Measurements from ENCODE around the gene ZBTB45.
"Not testable (repeated sequence)": the region's sequence is repeated elsewhere in the genome, so short reads cannot be mapped to it uniquely, and the experiment has no call there.

The ZBTB45 gene

DNA sequence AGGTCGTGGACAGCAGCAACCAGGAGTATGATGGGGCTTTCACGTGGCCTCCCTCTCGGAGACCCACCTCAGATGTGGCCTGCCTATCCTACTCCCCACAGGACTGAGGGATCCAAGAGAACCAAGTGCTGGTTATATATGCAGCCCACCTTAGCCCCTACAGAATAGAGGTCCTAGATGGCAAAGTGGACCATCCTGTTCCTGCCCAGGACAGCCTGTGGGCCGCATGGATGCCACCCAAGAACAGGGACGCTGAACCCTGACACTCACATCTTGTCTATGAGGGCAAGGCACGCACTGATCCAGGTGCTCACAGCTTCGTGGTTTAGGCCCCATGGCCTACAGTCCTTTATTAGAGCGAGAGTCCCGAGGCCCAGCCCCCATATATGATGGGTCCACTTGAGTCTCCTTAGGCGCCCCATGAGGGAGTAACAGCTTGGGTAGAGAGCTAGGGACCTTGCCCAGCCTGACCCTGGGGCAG lies 6.4 kb downstream of the ZBTB45 start:
- H3K27me3 ChIP-seq (ENCODE audit: control insufficient read depth, insufficient read depth, low read length) = no peaks in the 10 kb centered on the region
- peak overlapping the region; percentile 20 for H3K27ac ChIP-seq (ENCODE audit: low read depth, low read length)
- peaks cover 15% of the 10 kb centered on the region for H3K4me1 ChIP-seq (ENCODE audit: control insufficient read depth, insufficient read depth, low read length)
- peaks cover 3% of the 10 kb centered on the region; the same call in 1 of the 2 replicates for H3K36me3 ChIP-seq (ENCODE audit: control insufficient read depth, insufficient read depth, low read length)
- H3K9me3 ChIP-seq (ENCODE audit: control insufficient read depth, insufficient read depth, low read length) = no peaks in the 10 kb centered on the region
- no peak overlapping the region for H3K4me3 ChIP-seq (ENCODE audit: low read depth, low read length)
- H3K9ac ChIP-seq (ENCODE audit: low read depth, low read length) = no peak overlapping the region

DNA sequence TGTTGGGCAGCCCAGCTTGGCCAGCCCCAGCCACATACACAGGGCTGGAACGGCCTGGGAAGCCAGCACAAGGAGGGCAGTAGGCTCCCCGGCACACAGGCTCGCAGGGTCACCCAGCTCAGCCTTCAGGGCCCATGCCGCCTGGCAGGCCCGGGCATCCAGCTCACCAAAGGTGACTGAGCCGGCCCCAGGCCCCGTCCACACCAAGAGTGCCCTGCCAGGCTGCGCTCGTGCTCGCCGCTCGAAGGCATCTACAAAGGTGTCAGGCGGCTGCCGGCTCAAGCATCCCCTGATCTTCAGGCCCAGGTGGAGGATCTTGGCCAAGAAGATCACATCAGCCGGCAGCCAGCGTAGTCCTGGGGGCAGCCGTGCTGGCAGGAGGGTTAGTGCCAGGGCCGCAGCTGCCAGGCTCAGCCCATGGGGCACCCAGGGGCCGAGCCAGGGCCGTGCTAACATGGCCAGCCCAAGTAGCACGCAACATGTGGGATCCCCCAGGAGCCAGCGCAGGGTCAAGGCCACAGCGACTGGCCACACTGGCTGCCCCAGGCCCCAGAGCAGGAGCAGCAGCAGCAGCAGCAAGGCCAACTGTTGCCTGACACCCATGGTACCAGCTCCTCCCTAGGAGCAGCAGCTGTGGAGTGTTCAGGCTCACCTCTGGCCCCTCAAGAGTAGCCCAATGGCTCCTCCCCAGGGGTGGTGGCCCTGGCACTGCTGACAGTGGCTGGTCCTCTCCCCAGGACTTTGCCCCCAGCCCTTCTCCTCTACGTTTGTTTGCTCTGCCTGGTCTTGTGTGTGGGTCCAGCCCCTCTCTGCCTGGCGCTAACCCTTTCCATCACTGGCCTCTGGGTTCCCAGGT lies 8.0 kb downstream of the ZBTB45 start, which contains the start of gene SLC27A5:
TSS of gene SLC27A5 (minus strand) at position 640 of the 856 bp plus-strand sequence. CDS start at position 603, 37 bp downstream.
- H3K9ac ChIP-seq (ENCODE audit: low read depth, low read length) = no peak within 1 kb of the TSS
- no peaks in the 10 kb centered on the region for H3K27me3 ChIP-seq (ENCODE audit: control insufficient read depth, insufficient read depth, low read length)
- H3K4me1 ChIP-seq (ENCODE audit: control insufficient read depth, insufficient read depth, low read length) = peaks cover 15% of the 10 kb centered on the region
- no peak within 1 kb of the TSS for H3K27ac ChIP-seq (ENCODE audit: low read depth, low read length)
- no peak within 1 kb of the TSS for H3K4me3 ChIP-seq (ENCODE audit: low read depth, low read length)
- H3K36me3 ChIP-seq (ENCODE audit: control insufficient read depth, insufficient read depth, low read length) = no peaks in the 10 kb centered on the region
- H3K9me3 ChIP-seq (ENCODE audit: control insufficient read depth, insufficient read depth, low read length) = no peaks in the 10 kb centered on the region

DNA sequence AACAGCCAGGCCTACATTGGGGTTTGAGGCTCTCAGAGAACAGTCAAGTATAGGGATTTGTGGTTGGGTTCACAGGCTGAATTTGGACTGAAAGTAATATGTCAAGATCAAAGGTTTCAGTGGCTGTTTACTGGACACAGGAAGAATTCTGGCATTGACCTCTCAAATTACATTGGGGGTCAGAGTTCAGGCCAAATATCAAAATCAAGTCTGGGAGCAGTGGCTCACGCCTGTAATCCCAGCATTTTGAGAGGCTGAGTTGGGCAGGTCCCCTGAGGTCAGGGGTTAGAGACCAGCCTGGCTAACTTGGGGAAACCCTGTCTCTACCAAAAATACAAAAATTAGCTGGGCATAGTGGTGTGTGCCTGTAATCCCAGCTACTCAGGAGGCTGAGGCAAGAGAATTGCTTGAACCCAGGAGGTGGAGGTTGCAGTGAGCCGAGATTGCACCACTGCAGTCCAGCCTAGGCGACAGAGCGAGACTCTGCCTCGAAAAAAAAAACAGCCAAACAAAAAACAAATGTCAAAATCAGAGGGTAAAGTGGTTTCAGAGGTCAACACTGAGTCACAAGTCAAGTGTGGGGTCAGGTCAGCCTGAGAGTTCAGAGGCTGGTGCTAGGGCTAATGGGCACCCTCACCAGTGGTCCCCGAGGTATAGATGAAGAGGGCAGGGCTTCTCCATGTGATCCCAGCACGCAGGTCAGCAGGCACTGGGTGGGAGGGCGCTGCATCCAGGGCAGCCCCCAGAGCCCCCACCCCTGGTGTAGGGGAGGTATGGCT lies 9.3 kb downstream of the ZBTB45 start:
- Histone ChIP-seq H3K9me3 (ENCODE audit: control insufficient read depth, insufficient read depth, low read length) (no peaks in the 10 kb centered on the region), H3K27me3 (ENCODE audit: control insufficient read depth, insufficient read depth, low read length) (no peaks in the 10 kb centered on the region), H3K4me1 (ENCODE audit: control insufficient read depth, insufficient read depth, low read length) (peaks cover 7% of the 10 kb centered on the region), H3K36me3 (ENCODE audit: control insufficient read depth, insufficient read depth, low read length) (no peaks in the 10 kb centered on the region), H3K9ac (ENCODE audit: low read depth, low read length) (no peak overlapping the region), H3K27ac (ENCODE audit: low read depth, low read length) (no peak overlapping the region), H3K4me3 (ENCODE audit: low read depth, low read length) (no peak overlapping the region)

DNA sequence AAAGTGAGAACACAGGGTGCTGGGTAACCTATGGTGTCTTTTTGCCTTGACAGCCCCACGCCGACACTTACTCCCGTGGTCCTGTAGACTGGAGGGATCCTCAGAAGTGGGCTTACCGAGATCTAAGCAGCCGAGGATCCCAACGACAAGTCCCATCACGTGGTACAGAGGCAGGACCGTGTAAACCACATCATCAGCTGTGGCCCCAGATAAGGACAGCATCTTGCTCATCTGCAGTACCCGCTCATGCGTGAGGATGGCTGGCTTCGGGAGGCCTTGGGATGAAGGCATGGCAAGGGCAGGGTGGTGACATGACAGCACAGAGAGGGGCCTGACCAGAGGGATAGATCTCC lies 9.9 kb downstream of the ZBTB45 start:
- H3K9ac ChIP-seq (ENCODE audit: low read depth, low read length) = no peak overlapping the region
- H3K36me3 ChIP-seq (ENCODE audit: control insufficient read depth, insufficient read depth, low read length) = no peaks in the 10 kb centered on the region
- no peaks in the 10 kb centered on the region for H3K27me3 ChIP-seq (ENCODE audit: control insufficient read depth, insufficient read depth, low read length)
- H3K4me3 ChIP-seq (ENCODE audit: low read depth, low read length) = no peak overlapping the region
- H3K4me1 ChIP-seq (ENCODE audit: control insufficient read depth, insufficient read depth, low read length) = peaks cover 4% of the 10 kb centered on the region; the same call in 1 of the 2 replicates
- no peaks in the 10 kb centered on the region for H3K9me3 ChIP-seq (ENCODE audit: control insufficient read depth, insufficient read depth, low read length)
- no peak overlapping the region for H3K27ac ChIP-seq (ENCODE audit: low read depth, low read length)

DNA sequence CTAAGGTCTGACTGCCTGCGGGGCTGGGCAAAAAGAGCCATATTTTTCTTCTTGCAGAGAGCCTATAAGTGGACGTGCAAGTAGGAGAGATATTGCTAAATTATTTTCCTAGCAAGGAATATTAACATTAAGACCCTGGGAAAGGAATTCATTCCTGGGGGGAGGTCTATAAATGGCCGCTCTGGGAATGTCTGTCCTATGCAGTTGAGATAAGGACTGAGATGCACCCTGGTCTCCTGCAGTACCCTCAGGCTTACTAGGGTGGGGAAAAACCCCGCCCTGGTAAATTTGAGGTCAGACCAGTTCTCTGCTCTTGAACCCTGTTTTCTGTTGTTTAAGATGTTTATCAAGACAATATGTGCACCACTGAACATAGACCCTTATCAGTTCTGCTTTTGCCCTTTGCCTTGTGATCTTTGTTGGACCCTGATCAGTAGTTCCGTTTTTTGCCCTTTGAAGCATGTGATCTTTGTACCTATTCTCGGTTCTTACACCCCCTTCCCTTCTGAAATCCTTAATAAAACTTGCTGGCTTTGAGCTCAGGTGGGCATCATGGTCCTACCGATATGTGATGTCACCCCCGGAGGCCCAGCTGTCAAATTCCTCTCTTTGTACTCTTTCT lies 11.9 kb downstream of the ZBTB45 start:
- H3K9ac ChIP-seq (ENCODE audit: low read depth, low read length); H3K9me3 ChIP-seq (ENCODE audit: control insufficient read depth, insufficient read depth, low read length); H3K27ac ChIP-seq (ENCODE audit: low read depth, low read length); H3K4me3 ChIP-seq (ENCODE audit: low read depth, low read length); H3K27me3 ChIP-seq (ENCODE audit: control insufficient read depth, insufficient read depth, low read length); H3K4me1 ChIP-seq (ENCODE audit: control insufficient read depth, insufficient read depth, low read length); H3K36me3 ChIP-seq (ENCODE audit: control insufficient read depth, insufficient read depth, low read length): not testable (repeated sequence)

DNA sequence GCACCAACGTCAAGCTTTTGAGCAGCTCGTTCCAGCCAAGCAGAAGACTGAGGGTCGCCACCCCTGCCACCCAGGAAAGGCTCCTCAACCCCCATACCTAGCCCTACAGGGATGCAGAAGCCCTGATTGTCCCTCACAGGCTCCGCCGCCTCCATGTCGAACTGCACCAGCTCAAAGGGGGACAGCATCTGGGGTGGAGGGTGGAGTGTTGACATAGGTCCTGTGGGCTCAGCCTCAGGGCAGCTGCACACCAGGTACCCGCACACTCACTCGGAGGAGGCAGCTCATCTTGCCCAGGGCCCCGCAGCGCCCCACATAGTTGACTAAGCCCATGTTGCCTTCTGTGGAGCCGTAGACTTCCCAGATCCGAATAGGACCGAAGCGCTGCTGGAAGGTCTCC lies 19.4 kb downstream of the ZBTB45 start:
- H3K9ac ChIP-seq (ENCODE audit: low read depth, low read length) = no peak overlapping the region
- no peaks in the 10 kb centered on the region for H3K27me3 ChIP-seq (ENCODE audit: control insufficient read depth, insufficient read depth, low read length)
- H3K9me3 ChIP-seq (ENCODE audit: control insufficient read depth, insufficient read depth, low read length) = no peaks in the 10 kb centered on the region
- H3K4me1 ChIP-seq (ENCODE audit: control insufficient read depth, insufficient read depth, low read length) = peaks cover 3% of the 10 kb centered on the region; the same call in 1 of the 2 replicates
- no peak overlapping the region for H3K27ac ChIP-seq (ENCODE audit: low read depth, low read length)
- peak overlapping the region; percentile 88 for H3K4me3 ChIP-seq (ENCODE audit: low read depth, low read length)
- H3K36me3 ChIP-seq (ENCODE audit: control insufficient read depth, insufficient read depth, low read length) = no peaks in the 10 kb centered on the region

DNA sequence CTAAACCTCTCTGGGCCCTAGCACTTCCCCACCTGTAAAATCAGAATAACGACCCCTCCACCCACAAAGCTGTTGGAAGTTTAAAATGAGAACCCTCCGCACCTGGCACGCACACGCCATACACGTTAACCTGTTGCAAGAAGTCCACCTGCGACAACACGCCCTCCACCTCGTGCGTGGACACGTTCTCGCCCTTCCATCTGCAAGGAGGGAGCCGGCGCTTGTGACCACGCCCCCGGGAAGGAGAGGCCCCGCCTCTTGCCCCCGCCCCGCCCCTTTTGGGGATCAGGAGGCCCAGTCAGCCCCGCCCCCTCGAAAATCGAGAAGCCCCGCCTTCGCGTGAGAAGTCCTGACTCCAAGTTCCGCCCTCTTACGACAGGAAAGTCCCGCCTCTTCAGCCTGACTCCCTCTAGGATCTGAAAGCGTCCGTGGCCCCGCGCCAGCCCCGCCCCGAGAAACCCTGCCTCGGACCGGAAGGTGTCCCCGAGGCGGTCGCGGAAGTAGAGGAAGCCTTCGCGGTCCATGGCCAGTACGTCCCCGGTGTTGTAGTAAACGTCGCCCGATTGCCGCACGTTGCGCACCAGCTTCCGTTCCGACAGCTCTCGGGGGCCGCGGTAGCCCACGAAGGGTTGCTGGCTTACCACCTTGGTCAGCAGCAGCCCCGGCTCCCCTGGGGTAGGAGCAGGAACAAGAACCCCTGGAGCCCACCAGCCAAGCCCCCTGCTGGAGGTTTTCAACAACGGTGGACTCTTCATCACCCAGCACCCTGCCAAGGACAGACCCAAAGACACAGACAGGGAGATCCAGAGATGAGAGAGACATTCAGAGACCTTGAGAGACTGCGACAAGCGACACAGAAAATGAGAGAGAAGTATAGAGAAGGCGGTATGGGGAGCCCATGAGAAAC lies 20.3 kb downstream of the ZBTB45 start:
- H3K36me3 ChIP-seq (ENCODE audit: control insufficient read depth, insufficient read depth, low read length) = no peaks in the 10 kb centered on the region
- no peaks in the 10 kb centered on the region for H3K9me3 ChIP-seq (ENCODE audit: control insufficient read depth, insufficient read depth, low read length)
- H3K27me3 ChIP-seq (ENCODE audit: control insufficient read depth, insufficient read depth, low read length) = no peaks in the 10 kb centered on the region
- peaks cover 3% of the 10 kb centered on the region; the same call in 1 of the 2 replicates for H3K4me1 ChIP-seq (ENCODE audit: control insufficient read depth, insufficient read depth, low read length)
- peak overlapping the region; percentile 31 for H3K9ac ChIP-seq (ENCODE audit: low read depth, low read length)
- peak overlapping the region; percentile 88 for H3K4me3 ChIP-seq (ENCODE audit: low read depth, low read length)
- H3K27ac ChIP-seq (ENCODE audit: low read depth, low read length) = peak overlapping the region; percentile 86

DNA sequence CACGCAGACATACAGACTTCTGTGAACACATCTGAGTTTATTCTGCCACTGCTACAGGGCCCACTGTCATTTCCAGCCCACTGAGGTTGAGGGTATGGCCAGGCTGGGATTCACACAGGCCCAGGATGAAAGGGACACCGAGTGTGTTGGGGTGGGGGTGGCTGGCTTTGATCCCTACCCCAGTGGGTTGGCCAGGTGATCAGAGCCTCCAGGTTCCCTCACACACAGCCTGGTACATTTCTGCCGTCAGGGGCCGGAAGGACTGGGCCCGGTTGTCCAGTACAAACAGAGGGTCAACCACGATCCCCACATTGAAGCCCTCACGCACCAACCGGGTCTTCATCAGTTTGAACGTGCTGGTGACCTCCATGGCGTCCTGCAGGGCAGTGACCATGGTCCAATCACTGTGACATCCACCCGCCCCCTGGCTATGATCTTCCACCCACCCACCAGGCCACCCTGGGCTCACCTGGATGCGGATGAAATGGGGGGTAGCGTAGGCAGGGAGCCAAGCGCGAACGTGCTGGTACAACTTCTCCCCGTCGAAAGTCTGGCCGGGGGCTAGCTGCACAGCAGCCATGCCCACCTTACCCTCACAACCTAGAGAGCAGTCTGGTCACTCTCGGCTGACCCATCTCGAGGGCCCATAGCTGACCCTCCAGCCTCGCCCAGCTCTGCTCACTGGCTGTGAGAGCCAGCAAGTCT lies 21.1 kb downstream of the ZBTB45 start:
- no peaks in the 10 kb centered on the region for H3K27me3 ChIP-seq (ENCODE audit: control insufficient read depth, insufficient read depth, low read length)
- peaks cover 3% of the 10 kb centered on the region; the same call in 1 of the 2 replicates for H3K4me1 ChIP-seq (ENCODE audit: control insufficient read depth, insufficient read depth, low read length)
- no peaks in the 10 kb centered on the region for H3K36me3 ChIP-seq (ENCODE audit: control insufficient read depth, insufficient read depth, low read length)
- no peak overlapping the region for H3K27ac ChIP-seq (ENCODE audit: low read depth, low read length)
- H3K4me3 ChIP-seq (ENCODE audit: low read depth, low read length) = peak overlapping the region; percentile 88
- 0 out of 2 replicates have a peak overlapping the region, but pooled peaks have one; percentile 15 for H3K9ac ChIP-seq (ENCODE audit: low read depth, low read length)
- no peaks in the 10 kb centered on the region for H3K9me3 ChIP-seq (ENCODE audit: control insufficient read depth, insufficient read depth, low read length)

DNA sequence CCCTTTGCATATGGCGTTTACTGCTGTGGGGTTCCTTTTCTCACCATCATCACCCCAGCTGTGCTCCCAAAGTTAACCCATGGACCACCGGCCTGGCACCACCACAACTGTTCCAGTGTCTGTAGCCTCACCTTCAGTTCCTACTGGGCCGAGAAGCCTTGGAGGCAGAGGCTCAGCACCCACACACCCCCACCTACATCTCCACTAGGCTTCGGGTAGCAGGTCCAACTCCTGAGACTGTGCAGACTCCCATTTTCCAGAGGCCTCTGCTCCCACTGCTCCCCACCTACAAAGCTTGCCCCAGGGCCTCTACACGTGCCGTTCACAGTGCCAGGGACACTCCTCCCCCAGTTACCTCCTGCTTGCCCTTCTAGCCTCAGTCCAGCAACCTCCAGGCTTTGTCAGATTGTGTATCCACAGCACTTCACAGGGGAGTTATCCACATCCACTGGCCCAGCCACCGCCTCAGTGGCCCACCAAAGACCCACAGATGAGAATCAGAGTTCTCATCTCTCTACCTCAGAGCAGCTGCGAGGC lies 21.9 kb downstream of the ZBTB45 start:
- H3K36me3 ChIP-seq (ENCODE audit: control insufficient read depth, insufficient read depth, low read length) = no peaks in the 10 kb centered on the region
- H3K4me1 ChIP-seq (ENCODE audit: control insufficient read depth, insufficient read depth, low read length) = peaks cover 3% of the 10 kb centered on the region; the same call in 1 of the 2 replicates
- H3K27me3 ChIP-seq (ENCODE audit: control insufficient read depth, insufficient read depth, low read length) = no peaks in the 10 kb centered on the region
- H3K27ac ChIP-seq (ENCODE audit: low read depth, low read length) = no peak overlapping the region
- no peaks in the 10 kb centered on the region for H3K9me3 ChIP-seq (ENCODE audit: control insufficient read depth, insufficient read depth, low read length)
- H3K4me3 ChIP-seq (ENCODE audit: low read depth, low read length) = no peak overlapping the region
- H3K9ac ChIP-seq (ENCODE audit: low read depth, low read length) = no peak overlapping the region
